Measurements from ENCODE around the gene TMEM218.

Gene TMEM218

GRCh38 chr11:125055107-125055715 is 56.2 kb downstream of the TMEM218 start:
- ATAC-seq, result no peak
- no peak for DNase-seq

- peak; percentile 72 for ATAC-seq
- DNase-seq, result no peak
Observed at GRCh38 chr11:125053167-125053566, 58.3 kb downstream of the TMEM218 start.

GRCh38 chr11:125052047-125052446 is 59.4 kb downstream of the TMEM218 start:
- no peak for DNase-seq
- ATAC-seq, result no peak

- DNase-seq, result no peak
- no peak for ATAC-seq
Observed at GRCh38 chr11:125049164-125049792, 62.1 kb downstream of the TMEM218 start.

Data from stimulated activated naive CD8-positive, alpha-beta T cell treated with anti-CD3 and anti-CD28 coated beads, Interleukin-15, Interleukin-2, amounts not matched to agents 100 U/mL and 50 U/mL, for 24 hours (primary cell).